Neural cell (in vitro differentiated cells): ENCODE data around the gene TEKT3. TPM values are rescaled to one million over a fixed set of nuclear protein-coding genes. Genes with fewer than 3 reads are reported as not detected.
A peak's percentile ranks its signal among the peaks of the same experiment; 100 is the strongest.

Source experiments
- H2AFZ ChIP-seq: fragments of 200-600, 300-800 bp; sonication (generic), shearing (Covaris generic); 2 replicates; pipeline ENCODE4 v1.6.0; 2014; ENCODE audit warnings: low read depth, mild to moderate bottlenecking, antibody characterized with exemption, low read length, moderate library complexity
- H3F3A ChIP-seq: fragments of 200-600 bp; shearing (Covaris generic); 2 replicates; pipeline ENCODE4 v1.6.1; 2016; ENCODE audit warnings: mild to moderate bottlenecking, moderate library complexity, mixed read lengths, antibody characterized with exemption, low read length; ENCODE audit not compliant: insufficient read depth, poor library complexity, severe bottlenecking
- H3K27ac ChIP-seq: fragments of 200-600, 300-800 bp; sonication (generic), shearing (Covaris generic); 2 replicates; pipeline ENCODE4 v1.5.1; 2014; ENCODE audit warnings: mild to moderate bottlenecking, low read length, moderate library complexity
- H3K27me3 ChIP-seq: fragments of 300-800, 200-600 bp; sonication (generic), shearing (Covaris generic); 2 replicates; pipeline ENCODE4 v1.6.0; 2014; ENCODE audit warnings: mild to moderate bottlenecking, low read depth, low read length, moderate library complexity; ENCODE audit not compliant: insufficient read depth
- H3K36me3 ChIP-seq: fragments of 300-800, 200-600 bp; sonication (generic), shearing (Covaris generic); 2 replicates; pipeline ENCODE4 v1.5.1; 2014; ENCODE audit warnings: mild to moderate bottlenecking, antibody characterized with exemption, low read length, moderate library complexity; ENCODE audit not compliant: insufficient read depth
- H3K4me2 ChIP-seq: fragments of 300-800, 200-600 bp; sonication (generic), shearing (Covaris generic); 2 replicates; pipeline ENCODE4 v1.6.0; 2014; ENCODE audit warnings: mild to moderate bottlenecking, low read length
- H3K4me3 ChIP-seq: fragments of 300-800, 200-600 bp; sonication (generic), shearing (Covaris generic); 2 replicates; pipeline ENCODE4 v1.5.1; 2014; ENCODE audit warnings: mild to moderate bottlenecking, low read length, moderate library complexity
- H3K79me2 ChIP-seq: fragments of 200-600 bp; shearing (Covaris generic); replicated peaks from 2 replicates; pipeline ENCODE4 v1.6.0; 2014; ENCODE audit warnings: mild to moderate bottlenecking, low read length, moderate library complexity; ENCODE audit not compliant: insufficient read depth
- H3K9ac ChIP-seq: fragments of 300-800, 200-600 bp; sonication (generic), shearing (Covaris generic); 2 replicates; pipeline ENCODE4 v1.6.1; 2016; ENCODE audit warnings: mild to moderate bottlenecking, low read length, mixed read lengths
- H3K9me2 ChIP-seq: fragments of 200-600 bp; shearing (Covaris generic); 2 replicates; pipeline ENCODE4 v1.6.1; 2016; ENCODE audit warnings: mild to moderate bottlenecking, low read length, mixed read lengths; ENCODE audit not compliant: insufficient read depth
- H3K9me3 ChIP-seq: fragments of 200-600, 300-800 bp; sonication (generic), shearing (Covaris generic); 2 replicates; pipeline ENCODE4 v1.6.1; 2016; ENCODE audit warnings: mild to moderate bottlenecking, mixed run types, low read length, moderate library complexity, mixed read lengths
- H4K20me1 ChIP-seq: fragments of 200-600 bp; shearing (Covaris generic); 2 replicates; pipeline ENCODE4 v1.6.1; 2016; ENCODE audit warnings: mild to moderate bottlenecking, mixed run types; ENCODE audit not compliant: insufficient read depth
- CTCF ChIP-seq: fragments of 450-650 bp; IDR thresholded peaks from 2 replicates; pipeline ENCODE4 v1.5.1; 2014; ENCODE audit warnings: antibody characterized with exemption, mild to moderate bottlenecking, moderate library complexity; ENCODE audit not compliant: poor library complexity, severe bottlenecking
- EP300 ChIP-seq: fragments of 450-650 bp; conservative IDR thresholded peaks from 2 replicates; pipeline ENCODE4 v1.6.1; 2014; ENCODE audit warnings: antibody characterized with exemption, mild to moderate bottlenecking, moderate library complexity; ENCODE audit not compliant: poor library complexity, severe bottlenecking
- EZH2 ChIP-seq: fragments of 200-600, 300-800 bp; shearing (Covaris generic), sonication (generic); IDR thresholded peaks from 2 replicates; pipeline ENCODE4 v1.6.1; 2014; ENCODE audit warnings: antibody characterized with exemption, low read length, borderline replicate concordance, mild to moderate bottlenecking; ENCODE audit not compliant: insufficient read depth, poor library complexity, severe bottlenecking
- MXI1 ChIP-seq: fragments of 450-650 bp; conservative IDR thresholded peaks from 2 replicates; pipeline ENCODE4 v1.6.1; 2014; ENCODE audit warnings: antibody characterized with exemption, mild to moderate bottlenecking; ENCODE audit not compliant: poor library complexity, severe bottlenecking
- POLR2AphosphoS5 ChIP-seq: IDR thresholded peaks from 2 replicates; pipeline ENCODE4 v1.6.1; 2012
- RAD21 ChIP-seq: fragments of 450-650 bp; conservative IDR thresholded peaks from 2 replicates; pipeline ENCODE4 v1.6.1; 2014; ENCODE audit warnings: antibody characterized with exemption, mild to moderate bottlenecking, moderate library complexity
- REST ChIP-seq: IDR thresholded peaks from 2 replicates; pipeline ENCODE4 v1.6.1; 2012; ENCODE audit warnings: borderline replicate concordance
- SMC3 ChIP-seq: fragments of 450-650 bp; conservative IDR thresholded peaks from 2 replicates; pipeline ENCODE4 v1.6.1; 2014; ENCODE audit warnings: antibody characterized with exemption, mild to moderate bottlenecking, moderate library complexity; ENCODE audit not compliant: poor library complexity
- TAF1 ChIP-seq: IDR thresholded peaks from 2 replicates; pipeline ENCODE4 v1.6.1; 2012; ENCODE audit warnings: low read depth
- polyA plus RNA-seq: library from polyadenylated mRNA; depleted of rRNA; stranded (reverse); fragments of >200 nt; gene quantifications from 2 replicates; pipeline ENCODE4 v1.2.3, GENCODE V29; 2014

TEKT3 gene
- polyA plus RNA-seq, 1 donor from 2014 or later = 3.1 TPM

GRCh38 chr17:15287538-15288267 lies 53.7 kb downstream of the TEKT3 start:
- no peak overlapping the region for H3K4me2 ChIP-seq
- no peak overlapping the region for H3K9ac ChIP-seq
- no peaks in the 10 kb centered on the region for H3K9me2 ChIP-seq
- no peaks in the 10 kb centered on the region for H4K20me1 ChIP-seq
- no peaks in the 10 kb centered on the region for H3F3A ChIP-seq
- no peaks in the 10 kb centered on the region for H3K36me3 ChIP-seq
- no peaks in the 10 kb centered on the region for H3K79me2 ChIP-seq
- no peak overlapping the region for H2AFZ ChIP-seq
- H3K9me3 ChIP-seq = no peaks in the 10 kb centered on the region
- no peak for TF ChIP-seq SMC3
- no peaks in the 10 kb centered on the region for H3K27me3 ChIP-seq
- H3K4me3 ChIP-seq = no peak overlapping the region
- no peak overlapping the region for H3K27ac ChIP-seq

GRCh38 chr17:15285466-15285865 lies 55.9 kb downstream of the TEKT3 start:
- H3K27ac ChIP-seq = no peak overlapping the region
- no peak overlapping the region for H3K4me3 ChIP-seq
- TF ChIP-seq POLR2AphosphoS5 (no peak), EP300 (no peak), REST (no peak), EZH2 (no peak), SMC3 (no peak), CTCF (no peak), MXI1 (no peak), RAD21 (no peak), TAF1 (no peak)
- H3F3A ChIP-seq = no peaks in the 10 kb centered on the region
- no peak overlapping the region for H3K9ac ChIP-seq
- no peaks in the 10 kb centered on the region for H4K20me1 ChIP-seq
- H3K79me2 ChIP-seq = no peaks in the 10 kb centered on the region
- no peaks in the 10 kb centered on the region for H3K9me2 ChIP-seq
- H3K4me2 ChIP-seq = no peak overlapping the region
- H3K36me3 ChIP-seq = no peaks in the 10 kb centered on the region
- H3K9me3 ChIP-seq = no peaks in the 10 kb centered on the region
- no peaks in the 10 kb centered on the region for H3K27me3 ChIP-seq
- H2AFZ ChIP-seq = no peak overlapping the region

GRCh38 chr17:15284537-15284936 lies 56.9 kb downstream of the TEKT3 start:
- no peak overlapping the region for H3K4me2 ChIP-seq
- no peak overlapping the region for H2AFZ ChIP-seq
- H3K9me3 ChIP-seq = no peaks in the 10 kb centered on the region
- H3K36me3 ChIP-seq = no peaks in the 10 kb centered on the region
- H3F3A ChIP-seq = no peaks in the 10 kb centered on the region
- no peaks in the 10 kb centered on the region for H3K27me3 ChIP-seq
- H3K27ac ChIP-seq = no peak overlapping the region
- no peak overlapping the region for H3K9ac ChIP-seq
- H4K20me1 ChIP-seq = no peaks in the 10 kb centered on the region
- no peaks in the 10 kb centered on the region for H3K9me2 ChIP-seq
- no peak overlapping the region for H3K4me3 ChIP-seq
- no peak for TF ChIP-seq MXI1
- no peak for TF ChIP-seq TAF1
- TF ChIP-seq CTCF = no peak
- peak; percentile 56 for TF ChIP-seq EP300
- TF ChIP-seq SMC3 = no peak
- TF ChIP-seq POLR2AphosphoS5 = peak; percentile 59
- no peak for TF ChIP-seq RAD21
- no peak for TF ChIP-seq EZH2
- TF ChIP-seq REST = no peak
- H3K79me2 ChIP-seq = no peaks in the 10 kb centered on the region
